Astrocyte of the cerebellum (primary cell): ENCODE data around the gene GALNT17.

Experiments used
- DNase-seq: peaks from one replicate; pipeline ENCODE4 v3.0.0-alpha.2; 2011; ENCODE audit warnings: low read depth
- H3K4me3 ChIP-seq: 2 replicates; pipeline ENCODE4 v1.5.1; 2011; ENCODE audit warnings: mild to moderate bottlenecking, low read depth, low read length, moderate library complexity
- in situ Hi-C: cut with HindIII; loops from 2 replicates; pipeline ENCODE4 v1.10.0; 2017; ENCODE audit warnings: low sequenced_read_pairs
- TF ChIP-seq, protein P1 (sequence below): IDR thresholded peaks from 2 replicates; pipeline ENCODE4 v1.5.1; 2012; ENCODE audit warnings: low read length, low read depth, moderate library complexity, mild to moderate bottlenecking; ENCODE audit errors: missing control alignments

The GALNT17 gene

DNA sequence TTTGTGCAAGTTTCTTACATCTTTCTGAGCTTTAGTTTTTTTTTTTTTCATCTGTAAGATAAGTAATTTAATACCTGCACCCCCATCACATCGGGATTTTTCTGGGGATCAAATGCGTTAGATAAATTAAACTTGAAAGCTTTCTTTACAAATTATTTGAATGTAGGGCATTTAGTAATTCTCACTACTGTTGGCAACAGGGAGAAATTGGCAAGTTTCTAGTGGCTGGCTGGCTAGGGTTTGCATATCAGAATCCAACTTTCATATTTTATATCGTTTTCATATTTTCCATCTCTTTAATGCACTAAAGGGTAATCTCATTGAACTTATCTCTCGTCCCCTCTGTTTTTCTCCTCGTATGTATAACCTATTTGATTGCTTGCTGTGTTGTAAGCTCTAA is 412.9 kb downstream of the GALNT17 start:
- TF ChIP-seq, protein P1, sequence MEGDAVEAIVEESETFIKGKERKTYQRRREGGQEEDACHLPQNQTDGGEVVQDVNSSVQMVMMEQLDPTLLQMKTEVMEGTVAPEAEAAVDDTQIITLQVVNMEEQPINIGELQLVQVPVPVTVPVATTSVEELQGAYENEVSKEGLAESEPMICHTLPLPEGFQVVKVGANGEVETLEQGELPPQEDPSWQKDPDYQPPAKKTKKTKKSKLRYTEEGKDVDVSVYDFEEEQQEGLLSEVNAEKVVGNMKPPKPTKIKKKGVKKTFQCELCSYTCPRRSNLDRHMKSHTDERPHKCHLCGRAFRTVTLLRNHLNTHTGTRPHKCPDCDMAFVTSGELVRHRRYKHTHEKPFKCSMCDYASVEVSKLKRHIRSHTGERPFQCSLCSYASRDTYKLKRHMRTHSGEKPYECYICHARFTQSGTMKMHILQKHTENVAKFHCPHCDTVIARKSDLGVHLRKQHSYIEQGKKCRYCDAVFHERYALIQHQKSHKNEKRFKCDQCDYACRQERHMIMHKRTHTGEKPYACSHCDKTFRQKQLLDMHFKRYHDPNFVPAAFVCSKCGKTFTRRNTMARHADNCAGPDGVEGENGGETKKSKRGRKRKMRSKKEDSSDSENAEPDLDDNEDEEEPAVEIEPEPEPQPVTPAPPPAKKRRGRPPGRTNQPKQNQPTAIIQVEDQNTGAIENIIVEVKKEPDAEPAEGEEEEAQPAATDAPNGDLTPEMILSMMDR: no peak
- in situ Hi-C loops: no loop called here
- DNase-seq: no peak
- no peak overlapping the region for H3K4me3 ChIP-seq

DNA sequence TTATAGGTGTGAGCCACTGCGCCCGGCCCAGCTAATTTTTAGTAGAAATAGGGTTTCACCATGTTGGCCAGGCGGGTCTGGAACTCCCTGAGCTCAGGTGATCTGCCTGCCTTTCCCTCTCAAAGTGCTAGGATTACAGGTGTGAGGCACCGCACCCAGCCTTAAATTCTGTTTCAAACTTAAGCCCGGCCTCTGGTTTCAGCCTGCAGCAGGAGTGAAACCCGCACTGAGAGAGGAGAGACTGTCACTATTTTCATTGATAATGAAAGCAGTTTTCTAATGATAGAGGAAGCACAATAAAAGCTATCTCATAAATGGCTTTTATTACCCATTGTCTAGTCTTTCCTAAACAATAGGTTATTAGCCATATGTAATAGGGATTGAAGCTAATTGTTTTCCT is 415.5 kb downstream of the GALNT17 start:
- TF ChIP-seq, protein P1: no peak

DNA sequence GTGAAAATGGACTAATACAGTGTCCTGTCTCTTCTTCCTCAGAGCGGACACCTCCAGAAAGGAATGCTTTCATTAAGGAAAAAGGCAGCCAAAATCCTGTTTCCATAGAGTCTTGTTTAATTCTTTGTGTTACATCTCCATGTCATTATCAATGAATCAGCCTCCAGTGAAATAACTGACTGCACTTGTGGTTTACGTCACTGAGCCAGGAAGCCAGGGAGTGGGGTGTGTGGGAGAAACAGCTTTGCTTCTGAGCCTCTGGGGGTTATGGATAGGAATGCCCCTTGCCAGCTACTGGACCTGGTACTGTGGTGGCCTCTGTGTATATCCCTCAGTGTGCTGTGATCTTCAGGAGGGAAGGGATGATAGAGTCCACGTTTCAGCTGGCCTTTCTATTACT is 416.8 kb downstream of the GALNT17 start:
- in situ Hi-C loops: no loop called here

More for the DNA sequence above, 415.5 kb downstream of the GALNT17 start:
- in situ Hi-C loops: no loop called here
- H3K4me3 ChIP-seq: no peak overlapping the region
- no peak for DNase-seq

DNA sequence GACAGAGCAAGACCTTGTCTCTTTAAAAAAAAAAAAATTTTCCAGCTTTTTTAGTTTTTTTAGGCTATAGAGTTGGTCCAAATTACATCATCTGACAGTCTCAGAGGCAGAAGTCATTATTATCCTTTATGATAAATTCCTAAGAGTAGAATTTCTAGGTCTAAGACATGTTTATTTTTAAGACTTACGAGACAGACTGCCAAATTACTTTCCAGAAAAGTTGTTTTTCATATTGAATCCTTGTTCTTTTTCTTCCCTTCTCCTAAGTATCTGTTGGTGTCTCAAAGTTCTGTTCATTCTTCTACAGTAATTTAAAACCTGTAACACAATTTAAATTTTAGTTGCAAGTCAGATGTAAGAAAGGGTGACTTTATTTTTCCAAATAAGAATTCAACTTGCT is 421.4 kb downstream of the GALNT17 start:
- H3K4me3 ChIP-seq: no peak overlapping the region
- in situ Hi-C loops: no loop called here
- DNase-seq: no peak
- TF ChIP-seq, protein P1: no peak

More for the DNA sequence above, 416.8 kb downstream of the GALNT17 start:
- H3K4me3 ChIP-seq: no peak overlapping the region
- DNase-seq: peak; percentile 4
- TF ChIP-seq, protein P1: no peak

DNA sequence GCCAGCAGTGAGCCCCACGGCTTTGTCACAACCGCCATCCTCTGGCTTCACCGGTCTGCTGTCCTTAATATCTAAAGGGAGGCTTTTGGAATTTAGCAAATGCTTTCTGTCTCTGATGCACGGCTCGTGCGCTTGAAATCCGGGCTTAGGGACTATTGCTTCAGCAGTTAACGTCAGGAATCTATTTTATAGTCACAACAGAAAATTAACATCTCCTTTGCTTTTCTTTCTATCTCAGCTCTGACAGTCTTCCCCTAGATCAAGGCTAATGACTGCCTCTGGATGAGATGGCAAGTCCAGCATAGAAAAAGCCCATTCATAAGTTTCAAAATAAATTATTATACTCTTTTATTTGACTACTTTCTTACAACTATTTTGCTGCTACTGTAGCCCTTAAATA is 423.8 kb downstream of the GALNT17 start:
- TF ChIP-seq, protein P1: no peak
- no peak for DNase-seq
- H3K4me3 ChIP-seq: no peak overlapping the region
- in situ Hi-C loops: no loop called here

DNA sequence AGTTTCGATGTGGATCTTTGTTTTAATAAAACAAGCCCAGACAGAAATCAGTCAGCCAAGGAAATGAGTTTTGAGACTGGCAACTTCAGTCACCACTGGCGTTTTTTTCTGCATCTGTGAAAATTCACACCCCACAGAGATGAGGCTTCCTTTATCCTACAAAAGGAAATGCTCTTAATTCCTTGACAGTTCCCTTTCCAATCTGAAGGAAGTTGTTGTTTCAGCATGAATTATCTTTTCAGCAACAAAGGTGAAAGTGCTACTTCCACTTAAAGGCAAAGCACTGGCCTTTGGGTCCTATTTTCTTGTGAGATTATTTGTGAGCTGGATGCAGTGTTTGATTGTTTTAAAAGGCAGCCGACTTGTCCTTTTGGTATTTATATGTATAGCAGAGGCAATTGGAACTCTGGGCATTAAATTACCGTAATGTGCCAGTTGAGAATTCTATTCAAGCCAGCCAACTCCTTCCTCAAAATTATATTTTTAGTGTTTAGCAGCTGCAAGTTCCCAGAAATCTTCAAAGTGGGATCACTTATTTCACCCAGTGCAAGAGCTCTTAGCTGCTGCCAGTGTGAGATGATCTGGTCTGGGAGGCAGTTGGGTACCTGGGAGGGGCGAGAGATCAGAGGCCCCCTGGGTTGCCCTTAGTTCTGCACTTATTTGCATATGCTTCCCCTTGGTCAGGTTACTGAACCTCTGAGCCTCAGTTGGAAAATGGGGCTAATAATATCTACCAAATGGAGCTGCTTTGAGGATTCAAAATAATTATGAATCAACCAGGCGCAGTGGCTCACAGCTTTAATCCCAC is 427.1 kb downstream of the GALNT17 start:
- in situ Hi-C loops: no loop called here
- H3K4me3 ChIP-seq: no peak overlapping the region
- DNase-seq: no peak
- TF ChIP-seq, protein P1: no peak
